SK-N-SH (cell line): Measurements from ENCODE around the gene PAX2. TPM values are rescaled to one million over a fixed set of nuclear protein-coding genes. Genes with fewer than 3 reads are reported as not detected.

ENCODE experiments used
- CTCF ChIA-PET: fragments of 300-600, 350-600 bp; formaldehyde crosslinking; extraction: SDS; loops from one replicate; lab custom pipeline; 2021; lab: Yijun Ruan, JAX
- POLR2A ChIA-PET: fragments of 350-600 bp; sonication (Branson Sonifier 250); formaldehyde crosslinking; extraction: SDS; loops from one replicate; lab custom pipeline; 2020; ENCODE audit warnings: antibody characterized with exemption, inconsistent platforms; lab: Yijun Ruan, JAX
- DNase-seq: peaks from one replicate; pipeline ENCODE4 v3.0.0; 2012
- H2AFZ ChIP-seq: fragments of 200-600 bp; sonication (generic); 2 replicates; pipeline ENCODE4 v1.8.1; 2016; ENCODE audit warnings: antibody characterized with exemption, mild to moderate bottlenecking, low read depth
- H3F3A ChIP-seq: fragments of 200-600 bp; sonication (generic); replicated peaks from 2 replicates; pipeline ENCODE3; 2016; ENCODE audit warnings: antibody characterized with exemption, mild to moderate bottlenecking; ENCODE audit not compliant: insufficient read depth
- H3K27ac ChIP-seq, 2 experiments: fragments of 200-500 bp in 1 of 2; fragments of 200-600 bp in 1 of 2; sonication (Bioruptor generic) in 1 of 2; sonication (generic), shearing (Covaris generic) in 1 of 2; 2 replicates each; pipeline versions ENCODE4 v1.5.1 to v1.6.1; 2014 to 2016; ENCODE audit warnings: low read depth in 2 of 2, inconsistent platforms in 1 of 2, low read length in 1 of 2, mild to moderate bottlenecking in 1 of 2, mixed read lengths in 1 of 2
- H3K27me3 ChIP-seq: fragments of 200-600 bp; sonication (generic), shearing (Covaris generic); 2 replicates; pipeline ENCODE4 v1.6.1; 2016; ENCODE audit warnings: mixed run types; ENCODE audit not compliant: insufficient read depth
- H3K36me3 ChIP-seq, 2 experiments: fragments of 200-500 bp in 1 of 2; fragments of 200-600 bp in 1 of 2; sonication (Bioruptor generic) in 1 of 2; sonication (generic) in 1 of 2; replicated peaks in 1 of 2; 2 replicates each; pipeline versions ENCODE3 to v1.5.1; 2014 to 2016; ENCODE audit warnings: low read length in 1 of 2, mild to moderate bottlenecking in 1 of 2; ENCODE audit not compliant: insufficient read depth in 2 of 2, control insufficient read depth in 1 of 2
- H3K4me1 ChIP-seq, 2 experiments: fragments of 200-500 bp in 1 of 2; fragments of 200-600 bp in 1 of 2; sonication (Bioruptor generic) in 1 of 2; sonication (generic), shearing (Covaris generic) in 1 of 2; 2 replicates each; pipeline versions ENCODE4 v1.5.1 to v1.6.1; 2014 to 2016; ENCODE audit warnings: low read depth in 1 of 2, low read length in 1 of 2, mixed run types in 1 of 2; ENCODE audit not compliant: insufficient read depth in 2 of 2, control insufficient read depth in 1 of 2
- H3K4me2 ChIP-seq: fragments of 200-600 bp; sonication (generic), shearing (Covaris generic); 2 replicates; pipeline ENCODE4 v1.6.1; 2017; ENCODE audit warnings: mixed run types
- H3K4me3 ChIP-seq, 2 experiments: fragments of 200-500 bp in 1 of 2; fragments of 200-600 bp in 1 of 2; sonication (Bioruptor generic) in 1 of 2; sonication (generic), shearing (Covaris generic) in 1 of 2; 2 replicates each; pipeline versions ENCODE4 v1.5.1 to v1.8.1; 2014 to 2016; ENCODE audit warnings: low read depth in 2 of 2, inconsistent platforms in 1 of 2, low read length in 1 of 2, mild to moderate bottlenecking in 1 of 2, mixed read lengths in 1 of 2, moderate library complexity in 1 of 2
- H3K79me2 ChIP-seq: fragments of 200-600 bp; sonication (generic); 2 replicates; pipeline ENCODE4 v1.8.1; 2017; ENCODE audit warnings: mild to moderate bottlenecking; ENCODE audit not compliant: insufficient read depth
- H3K9ac ChIP-seq: fragments of 200-600 bp; sonication (generic); 2 replicates; pipeline ENCODE4 v1.6.1; 2017; ENCODE audit warnings: mixed run types
- H3K9me2 ChIP-seq: fragments of 200-600 bp; sonication (generic); 2 replicates; pipeline ENCODE4 v1.6.1; 2017; ENCODE audit warnings: mixed run types
- H3K9me3 ChIP-seq: fragments of 200-600 bp; sonication (generic); 2 replicates; pipeline ENCODE4 v1.6.1; 2017; ENCODE audit warnings: mixed run types, mild to moderate bottlenecking, moderate library complexity
- H4K20me1 ChIP-seq: fragments of 200-600 bp; sonication (generic); 2 replicates; pipeline ENCODE4 v1.6.1; 2017; ENCODE audit warnings: mild to moderate bottlenecking, mixed run types; ENCODE audit not compliant: insufficient read depth
- CHD2 ChIP-seq: fragments of 150-350 bp; IDR thresholded peaks from 2 replicates; pipeline ENCODE4 v1.6.1; 2018; ENCODE audit warnings: low read length; ENCODE audit not compliant: partially characterized antibody
- CTCF ChIP-seq: fragments of 200-600 bp; sonication (generic); IDR thresholded peaks from 2 replicates; pipeline ENCODE4 v1.6.1; 2017; ENCODE audit warnings: antibody characterized with exemption, mild to moderate bottlenecking, moderate library complexity
- ELF1 ChIP-seq: IDR thresholded peaks from 2 replicates; pipeline ENCODE4 v1.4.0; 2012
- EP300 ChIP-seq, 2 experiments: IDR thresholded peaks; 2 replicates each; pipeline versions ENCODE4 v1.4.0 to v1.6.1; 2012; ENCODE audit warnings: borderline replicate concordance in 1 of 2, low read depth in 1 of 2, low read length in 1 of 2
- EZH2phosphoT487 ChIP-seq: fragments of 200-600 bp; sonication (generic); IDR thresholded peaks from 2 replicates; pipeline ENCODE4 v1.6.1; 2017; ENCODE audit warnings: low read depth, mixed run types, mild to moderate bottlenecking, antibody characterized with exemption, moderate library complexity, borderline replicate concordance
- FOXJ3 ChIP-seq: sonication (generic); formaldehyde crosslinking; IDR thresholded peaks from 2 replicates; pipeline ENCODE4 v1.5.1; 2020; ENCODE audit warnings: mild to moderate bottlenecking, missing genetic modification reagents
- FOXM1 ChIP-seq: IDR thresholded peaks from 2 replicates; pipeline ENCODE4 v1.4.0; 2012; ENCODE audit warnings: low read depth, mild to moderate bottlenecking
- JUND ChIP-seq: IDR thresholded peaks from 2 replicates; pipeline ENCODE4 v1.4.0; 2012
- MXI1 ChIP-seq: IDR thresholded peaks from 2 replicates; pipeline ENCODE4 v1.6.1; 2012; ENCODE audit warnings: mild to moderate bottlenecking, low read depth, low read length, improper control_type of control experiment
- REST ChIP-seq: IDR thresholded peaks from 2 replicates; pipeline ENCODE4 v1.6.1; 2012; ENCODE audit warnings: mild to moderate bottlenecking, low read depth, low read length, moderate library complexity
- RFX5 ChIP-seq: IDR thresholded peaks from 2 replicates; pipeline ENCODE4 v1.6.1; 2012; ENCODE audit warnings: mild to moderate bottlenecking, improper control_type of control experiment, low read length
- RXRA ChIP-seq: IDR thresholded peaks from 2 replicates; pipeline ENCODE4 v1.4.0; 2012; ENCODE audit warnings: low read depth, mild to moderate bottlenecking, borderline replicate concordance
- SIN3A ChIP-seq: IDR thresholded peaks from 2 replicates; pipeline ENCODE4 v1.6.1; 2012; ENCODE audit warnings: low read depth, mild to moderate bottlenecking, low read length, moderate library complexity, borderline replicate concordance
- TCF12 ChIP-seq: IDR thresholded peaks from 2 replicates; pipeline ENCODE4 v1.4.0; 2012
- TEAD4 ChIP-seq: IDR thresholded peaks from 2 replicates; pipeline ENCODE4 v1.4.0; 2012; ENCODE audit warnings: mild to moderate bottlenecking, borderline replicate concordance; ENCODE audit not compliant: insufficient read depth
- USF1 ChIP-seq: IDR thresholded peaks from 2 replicates; pipeline ENCODE4 v1.4.0; 2012; ENCODE audit warnings: low read depth, borderline replicate concordance
- USF2 ChIP-seq: fragments of 150-350 bp; IDR thresholded peaks from 2 replicates; pipeline ENCODE4 v1.6.1; 2017; ENCODE audit warnings: antibody characterized with exemption, low read length, low read depth, borderline replicate concordance
- ZBTB33 ChIP-seq: IDR thresholded peaks from 2 replicates; pipeline ENCODE4 v1.4.0; 2012; ENCODE audit warnings: low read depth, borderline replicate concordance
- WGBS: methylation state at CpG from one replicate; pipeline ENCODE4 v1.1.6; 2017; ENCODE audit warnings: low lambda C conversion rate; 5-methylcytosine and 5-hydroxymethylcytosine counted together
- polyA plus RNA-seq, 3 experiments: library from polyadenylated mRNA; depleted of rRNA; stranded (reverse); fragments of >200 nt; gene quantifications; 2 replicates each; pipeline ENCODE4 v1.2.3, GENCODE V29; 2012

The PAX2 gene
- polyA plus RNA-seq, 1 of the 3 experiments (the other 2 are of a cell fraction): not detected

- Histone ChIP-seq H3K36me3 (no peaks in the 10 kb centered on the region), H3K79me2 (no peaks in the 10 kb centered on the region), H3F3A (no peaks in the 10 kb centered on the region), H3K4me1 (peaks cover 0 to 20% of the 10 kb centered on the region in 2 experiments; a peak in 1 of 4 replicates), H3K9me3 (no peaks in the 10 kb centered on the region), H3K9me2 (no peaks in the 10 kb centered on the region), H4K20me1 (0 out of 2 replicates have a peak, but pooled peaks cover 14% of the 10 kb centered on the region), H3K27ac (no peak overlapping the region), H3K4me3 (no peak overlapping the region; a peak in 1 of 4 replicates), H3K27me3 (peaks cover 98% of the 10 kb centered on the region), H2AFZ (no peak overlapping the region), H3K9ac (no peak overlapping the region), H3K4me2 (0 out of 2 replicates have a peak overlapping the region, but pooled peaks have one; percentile 15)
- DNase-seq: peak; percentile 65
- WGBS: 26% methylated on average over 29 of the region's 37 CpGs
- CTCF ChIA-PET: interaction anchor here (0.6 to 10.7 kb wide), 36 partner anchors 9 to 253 kb away, joined by 3 to 267 read pairs (median 6); partner anchors contain the start of genes HIF1AN and SEC31B
- no peak for TF ChIP-seq RXRA
- no peak for TF ChIP-seq MXI1
- no peak for TF ChIP-seq REST
- no peak for TF ChIP-seq CTCF
- TF ChIP-seq ELF1: no peak
- no peak for TF ChIP-seq TCF12
- TF ChIP-seq ZBTB33: no peak
- no peak for TF ChIP-seq USF1
- no peak for TF ChIP-seq USF2
- TF ChIP-seq CHD2: no peak
- TF ChIP-seq FOXM1: no peak
- no peak for TF ChIP-seq EZH2phosphoT487
- TF ChIP-seq FOXJ3: no peak
- no peak for TF ChIP-seq SIN3A
- TF ChIP-seq JUND: no peak
- TF ChIP-seq TEAD4: no peak
- no peak for TF ChIP-seq RFX5
- no peak for TF ChIP-seq EP300 (IDR thresholded peaks at IDR 0.05; ENCODE audit: borderline replicate concordance in 1 of 2, low read depth in 1 of 2, low read length in 1 of 2)
- POLR2A ChIA-PET: no interaction called here
These were observed 3.2 kb upstream of the PAX2 start for GRCh38 chr10:100742076-100742771.
